Spinal cord (tissue), 10 donors: ENCODE measurements around the gene TPP2. TPM values are rescaled to one million over a fixed set of nuclear protein-coding genes. Genes with fewer than 3 reads are reported as not detected.

Source experiments
- DNase-seq, 6 donors: peaks; one replicate each; pipeline versions ENCODE4 v3.0.0 to v3.0.0-alpha.2; 2013 to 2015; ENCODE audit warnings: low spot score in 6 of 6, low read depth in 4 of 6
- H3K27ac ChIP-seq: one replicate; pipeline ENCODE4 v1.5.1; 2013; ENCODE audit warnings: low read depth, low read length, control low read depth
- H3K27me3 ChIP-seq: one replicate; pipeline ENCODE4 v1.6.1; 2013; ENCODE audit warnings: low read length; ENCODE audit not compliant: control insufficient read depth, insufficient read depth
- H3K36me3 ChIP-seq: one replicate; pipeline ENCODE4 v1.6.1; 2013; ENCODE audit warnings: low read length; ENCODE audit not compliant: control insufficient read depth, insufficient read depth
- H3K4me1 ChIP-seq: one replicate; pipeline ENCODE4 v1.6.1; 2013; ENCODE audit warnings: low read length; ENCODE audit not compliant: control insufficient read depth, insufficient read depth
- H3K4me3 ChIP-seq: one replicate; pipeline ENCODE4 v1.5.1; 2013; ENCODE audit warnings: low read depth, low read length, control low read depth
- H3K9me3 ChIP-seq: one replicate; pipeline ENCODE4 v1.6.1; 2013; ENCODE audit warnings: low read length; ENCODE audit not compliant: control insufficient read depth, insufficient read depth
- WGBS: methylation state at CpG from one replicate; pipeline ENCODE4 v1.1.5; 2013; ENCODE audit warnings: missing lambda C conversion rate; ENCODE audit not compliant: insufficient coverage; 5-methylcytosine and 5-hydroxymethylcytosine counted together
- polyA plus RNA-seq, 2 donors: library from polyadenylated mRNA; unstranded; fragments of 120-200 nt; gene quantifications; one replicate each; pipeline ENCODE4 v1.2.1, GENCODE V29; 2013; ENCODE audit not compliant: insufficient read length in 2 of 2
- total RNA-seq, 2 donors: library from RNA; depleted of rRNA in 1 of 2; stranded (reverse); fragments of 120-200 nt in 1 of 2; fragments of >200 nt in 1 of 2; gene quantifications; one replicate each; pipeline versions ENCODE4 v1.2.3 to v1.2.4, GENCODE V29; 2013 to 2014
- donor health status: healthy.

Gene TPP2
- total and polyA plus RNA-seq, 4 donors, result 25.2 to 60.5 (median 45.4) TPM

DNA sequence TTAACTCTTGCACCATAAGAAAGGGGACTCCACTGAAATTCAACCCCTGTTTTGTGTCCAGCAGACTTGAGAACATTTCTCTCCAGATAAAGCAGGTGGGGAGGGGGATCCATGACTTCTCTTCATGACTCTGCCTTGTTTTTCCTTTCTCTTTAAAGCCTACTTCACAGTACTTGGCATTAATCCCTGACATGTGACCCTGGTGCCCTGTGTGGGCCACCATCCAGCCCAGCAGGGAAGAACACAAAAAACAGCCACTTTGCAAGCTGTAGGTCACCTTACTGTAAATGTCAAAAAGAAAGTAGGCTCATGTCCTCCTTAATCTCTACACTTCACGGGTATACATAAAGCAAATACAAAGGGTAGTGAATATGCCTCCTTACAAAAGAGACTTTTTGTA lies 30.3 kb upstream of the TPP2 start:
- no peak for DNase-seq
- no peaks in the 10 kb centered on the region for H3K9me3 ChIP-seq
- H3K27ac ChIP-seq, result no peak overlapping the region
- no peak overlapping the region for H3K4me3 ChIP-seq
- no CpG with 5 or more reads among the region's 1 CpG for WGBS
- H3K4me1 ChIP-seq, result no peaks in the 10 kb centered on the region
- no peaks in the 10 kb centered on the region for H3K36me3 ChIP-seq
- no peaks in the 10 kb centered on the region for H3K27me3 ChIP-seq

DNA sequence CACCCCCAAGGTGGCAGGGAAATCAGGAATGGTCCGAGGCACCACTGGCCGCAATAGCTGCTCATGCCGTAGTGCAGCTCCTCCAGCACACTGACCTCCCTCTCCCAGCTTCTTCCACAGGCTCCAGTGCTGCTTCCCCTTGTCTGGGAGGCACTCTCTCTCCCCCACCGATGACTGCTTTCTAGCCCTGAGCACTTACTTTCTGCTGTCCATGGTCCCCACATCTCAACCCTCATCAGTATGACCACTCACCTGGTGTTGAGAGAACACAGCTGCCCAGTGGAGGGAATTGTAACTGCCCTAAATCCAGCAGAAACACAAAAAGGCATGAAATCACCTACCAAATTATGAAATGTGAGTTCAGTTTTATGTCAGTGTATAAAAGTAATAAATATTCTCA lies 28.9 kb upstream of the TPP2 start:
- Histone ChIP-seq H3K4me1 (no peaks in the 10 kb centered on the region), H3K36me3 (no peaks in the 10 kb centered on the region), H3K27me3 (no peaks in the 10 kb centered on the region), H3K27ac (no peak overlapping the region), H3K9me3 (no peaks in the 10 kb centered on the region), H3K4me3 (no peak overlapping the region)
- no peak for DNase-seq
- WGBS, result 91% methylated on average over 4 of the region's 4 CpGs

GRCh38 chr13:102569488-102569887 lies 27.3 kb upstream of the TPP2 start:
- Histone ChIP-seq H3K27me3 (no peaks in the 10 kb centered on the region), H3K4me1 (no peaks in the 10 kb centered on the region), H3K4me3 (no peak overlapping the region), H3K9me3 (no peaks in the 10 kb centered on the region), H3K27ac (no peak overlapping the region), H3K36me3 (no peaks in the 10 kb centered on the region)
- DNase-seq, result peak in 1 of 6 donors; percentile 18
- no CpG with 5 or more reads among the region's 1 CpG for WGBS

- H3K36me3 ChIP-seq, result no peaks in the 10 kb centered on the region
- WGBS, result 47% methylated on average over 4 of the region's 4 CpGs
- no peak overlapping the region for H3K4me3 ChIP-seq
- no peaks in the 10 kb centered on the region for H3K4me1 ChIP-seq
- peak in 1 of 6 donors; percentile 72 for DNase-seq
- H3K9me3 ChIP-seq, result no peaks in the 10 kb centered on the region
- H3K27ac ChIP-seq, result no peak overlapping the region
- no peaks in the 10 kb centered on the region for H3K27me3 ChIP-seq
Observed at GRCh38 chr13:102571075-102571474, 25.7 kb upstream of the TPP2 start.

- Histone ChIP-seq H3K27ac (no peak overlapping the region), H3K9me3 (no peaks in the 10 kb centered on the region), H3K4me1 (no peaks in the 10 kb centered on the region), H3K27me3 (no peaks in the 10 kb centered on the region), H3K36me3 (no peaks in the 10 kb centered on the region), H3K4me3 (no peak overlapping the region)
- 83% methylated on average over 4 of the region's 6 CpGs for WGBS
- DNase-seq, result no peak
Observed at GRCh38 chr13:102572323-102572722, 24.5 kb upstream of the TPP2 start.

DNA sequence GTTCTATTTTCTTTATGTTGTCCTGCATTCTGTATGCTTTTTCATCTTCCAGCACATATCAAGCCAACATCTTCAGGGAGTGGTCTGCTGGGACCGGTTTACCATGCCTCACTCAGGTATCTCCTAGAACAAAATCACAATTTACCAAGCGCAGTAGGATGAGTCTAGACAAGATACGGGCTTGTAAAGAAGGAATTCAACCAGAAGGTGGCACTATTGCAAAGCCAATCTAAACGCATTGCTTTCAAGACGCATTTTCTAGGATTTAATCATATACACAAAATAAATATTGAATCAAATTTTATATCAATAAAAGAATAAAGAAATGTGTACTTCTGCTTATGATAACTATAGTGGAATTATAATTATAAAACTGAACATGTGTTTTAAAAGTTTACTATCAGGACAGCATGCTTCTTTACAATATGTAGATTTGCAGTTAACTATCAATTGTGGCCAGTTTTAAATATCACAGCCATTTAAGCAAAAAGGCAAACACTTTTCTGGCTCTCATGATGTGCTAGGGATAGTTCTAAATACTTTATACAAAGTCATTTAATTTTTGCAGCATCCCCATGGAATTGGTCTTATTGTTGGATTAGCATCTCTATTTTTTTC lies 16.1 kb upstream of the TPP2 start:
- Histone ChIP-seq H3K4me3 (no peak overlapping the region), H3K36me3 (no peaks in the 10 kb centered on the region), H3K27me3 (no peaks in the 10 kb centered on the region), H3K27ac (no peak overlapping the region), H3K9me3 (no peaks in the 10 kb centered on the region), H3K4me1 (no peaks in the 10 kb centered on the region)
- peak in 4 of 6 donors; percentile 55 to 93 (median 80) for DNase-seq
- WGBS, result 0% methylated on average over 1 of the region's 5 CpGs

- H3K4me3 ChIP-seq, result no peak overlapping the region
- H3K4me1 ChIP-seq, result no peaks in the 10 kb centered on the region
- DNase-seq, result no peak
- H3K36me3 ChIP-seq, result no peaks in the 10 kb centered on the region
- no peaks in the 10 kb centered on the region for H3K27me3 ChIP-seq
- no peaks in the 10 kb centered on the region for H3K9me3 ChIP-seq
- H3K27ac ChIP-seq, result no peak overlapping the region
Observed at GRCh38 chr13:102582256-102582655, 14.5 kb upstream of the TPP2 start.

GRCh38 chr13:102584434-102584833 lies 12.4 kb upstream of the TPP2 start:
- WGBS, result 63% methylated on average over 3 of the region's 3 CpGs
- no peak for DNase-seq
- no peaks in the 10 kb centered on the region for H3K27me3 ChIP-seq

DNA sequence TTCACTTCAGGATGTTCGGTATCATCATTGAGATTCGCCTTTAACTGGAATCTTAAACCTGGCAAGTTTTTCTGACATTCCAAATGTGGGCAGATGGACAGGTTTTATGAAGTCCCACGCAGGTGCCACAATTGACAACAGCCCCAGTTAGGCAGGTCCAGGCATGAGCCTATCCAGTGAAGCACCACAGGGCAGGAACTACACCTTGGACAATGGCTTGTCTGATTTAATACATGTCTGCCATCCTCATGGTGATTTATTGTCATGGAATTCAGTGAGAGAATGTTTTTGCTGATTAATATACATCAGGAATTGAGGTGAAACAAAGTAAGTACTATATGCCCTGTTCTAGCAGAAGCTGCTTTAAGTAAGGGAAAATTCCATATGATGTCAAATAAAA lies 10.2 kb upstream of the TPP2 start:
- Histone ChIP-seq H3K4me3 (no peak overlapping the region), H3K27me3 (no peaks in the 10 kb centered on the region), H3K4me1 (no peaks in the 10 kb centered on the region), H3K9me3 (no peaks in the 10 kb centered on the region), H3K36me3 (no peaks in the 10 kb centered on the region), H3K27ac (no peak overlapping the region)
- WGBS, result 97% methylated on average over 3 of the region's 3 CpGs
- no peak for DNase-seq

More at GRCh38 chr13:102584434-102584833, 12.4 kb upstream of the TPP2 start:
- H3K4me1 ChIP-seq, result no peaks in the 10 kb centered on the region
- no peaks in the 10 kb centered on the region for H3K9me3 ChIP-seq
- H3K4me3 ChIP-seq, result no peak overlapping the region
- no peak overlapping the region for H3K27ac ChIP-seq
- H3K36me3 ChIP-seq, result no peaks in the 10 kb centered on the region

DNA sequence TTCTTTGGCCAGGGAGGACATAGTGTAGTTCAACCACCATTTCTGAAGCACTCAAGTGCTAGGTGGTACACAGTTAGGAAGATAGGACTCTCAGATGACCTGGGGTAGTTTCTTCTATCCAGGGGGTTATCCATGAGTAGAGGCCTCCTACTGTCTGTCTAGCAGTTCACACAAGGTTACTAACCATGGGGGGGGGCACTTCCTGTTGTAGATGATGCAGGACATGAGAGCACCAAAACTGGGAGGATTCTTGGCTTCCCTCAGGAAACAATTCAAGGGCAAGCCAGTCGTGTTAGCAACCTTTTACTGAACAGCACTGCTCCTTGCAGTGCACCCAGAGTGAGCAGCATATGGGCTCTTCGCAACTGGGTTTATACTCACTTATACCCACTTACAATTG lies 8.9 kb upstream of the TPP2 start:
- H3K4me3 ChIP-seq, result no peak overlapping the region
- no peaks in the 10 kb centered on the region for H3K36me3 ChIP-seq
- 33% methylated on average over 1 of the region's 2 CpGs for WGBS
- H3K27me3 ChIP-seq, result no peaks in the 10 kb centered on the region
- no peak for DNase-seq
- peaks cover 5% of the 10 kb centered on the region for H3K4me1 ChIP-seq
- H3K9me3 ChIP-seq, result no peaks in the 10 kb centered on the region
- H3K27ac ChIP-seq, result no peak overlapping the region
